Measurements from ENCODE around the gene GLI1. TPM values are rescaled to one million over a fixed set of nuclear protein-coding genes. Genes with fewer than 3 reads are reported as not detected.

GLI1 gene
- total RNA-seq, 2 donors from 2014 or later, result 1.7 to 13.0 TPM

- H3K9me3 ChIP-seq, result no peaks in the 10 kb centered on the region
- no peak for DNase-seq (ENCODE audit: low spot score)
- no peak overlapping the region for H3K4me3 ChIP-seq
- no peaks in the 10 kb centered on the region for H3K36me3 ChIP-seq
- no peaks in the 10 kb centered on the region for H3K27me3 ChIP-seq (replicated peaks; ENCODE audit: insufficient read depth)
- TF ChIP-seq CTCF (IDR thresholded peaks at IDR 0.05), result no peak
- H3K4me1 ChIP-seq (ENCODE audit: control insufficient read depth in 1 of 2, low read depth in 2 of 2), result peaks cover 16 to 32% of the 10 kb centered on the region in 2 donors
- no peak overlapping the region for H3K27ac ChIP-seq
- ATAC-seq (ENCODE audit: insufficient number of reproducible peaks, low FRiP score, low read depth), result no peak
Measured at GRCh38 chr12:57456737-57457490, 2.7 kb upstream of the GLI1 start.

GRCh38 chr12:57458665-57459054 lies 925 bp upstream of the GLI1 start:
- H3K4me1 ChIP-seq (ENCODE audit: control insufficient read depth in 1 of 2, low read depth in 2 of 2), result peaks cover 12 to 18% of the 10 kb centered on the region in 2 donors
- ATAC-seq (ENCODE audit: insufficient number of reproducible peaks, low FRiP score, low read depth) (no peak), DNase-seq (ENCODE audit: low spot score) (no peak)
- no peaks in the 10 kb centered on the region for H3K36me3 ChIP-seq
- no peaks in the 10 kb centered on the region for H3K27me3 ChIP-seq (replicated peaks; ENCODE audit: insufficient read depth)
- peak overlapping the region; percentile 43 to 64 for H3K27ac ChIP-seq
- no peaks in the 10 kb centered on the region for H3K9me3 ChIP-seq
- peak overlapping the region; percentile 71 for H3K4me3 ChIP-seq
- TF ChIP-seq CTCF (IDR thresholded peaks at IDR 0.05), result no peak

GRCh38 chr12:57459055-57459749 lies 383 bp upstream of the GLI1 start:
- Histone ChIP-seq H3K9me3 (no peaks in the 10 kb centered on the region), H3K4me1 (ENCODE audit: control insufficient read depth in 1 of 2, low read depth in 2 of 2) (peaks cover 12 to 18% of the 10 kb centered on the region in 2 donors), H3K27me3 (replicated peaks; ENCODE audit: insufficient read depth) (no peaks in the 10 kb centered on the region), H3K27ac (peak overlapping the region; percentile 43 to 64), H3K36me3 (no peaks in the 10 kb centered on the region), H3K4me3 (peak overlapping the region; percentile 71)
- TF ChIP-seq CTCF (IDR thresholded peaks at IDR 0.05), result peak; percentile 94
- DNase-seq (ENCODE audit: low spot score), result peak; percentile 86
- peak; percentile 72 for ATAC-seq (ENCODE audit: insufficient number of reproducible peaks, low FRiP score, low read depth)

GRCh38 chr12:57460468-57460784 lies 841 bp downstream of the GLI1 start:
- TF ChIP-seq CTCF (IDR thresholded peaks at IDR 0.05), result no peak
- Histone ChIP-seq H3K27me3 (replicated peaks; ENCODE audit: insufficient read depth) (no peaks in the 10 kb centered on the region), H3K4me3 (peak overlapping the region; percentile 71), H3K4me1 (ENCODE audit: control insufficient read depth in 1 of 2, low read depth in 2 of 2) (peaks cover 12 to 18% of the 10 kb centered on the region in 2 donors), H3K36me3 (no peaks in the 10 kb centered on the region), H3K9me3 (no peaks in the 10 kb centered on the region), H3K27ac (peak overlapping the region in 1 of 2 donors; percentile 8)
- DNase-seq (ENCODE audit: low spot score), result no peak
- no peak for ATAC-seq (ENCODE audit: insufficient number of reproducible peaks, low FRiP score, low read depth)

GRCh38 chr12:57460841-57461275 lies 1.3 kb downstream of the GLI1 start:
- ATAC-seq (ENCODE audit: insufficient number of reproducible peaks, low FRiP score, low read depth) (no peak), DNase-seq (ENCODE audit: low spot score) (no peak)
- TF ChIP-seq CTCF (IDR thresholded peaks at IDR 0.05), result no peak
- H3K27me3 ChIP-seq (replicated peaks; ENCODE audit: insufficient read depth), result no peaks in the 10 kb centered on the region
- no peaks in the 10 kb centered on the region for H3K9me3 ChIP-seq
- H3K4me1 ChIP-seq (ENCODE audit: control insufficient read depth in 1 of 2, low read depth in 2 of 2), result peaks cover 12 to 18% of the 10 kb centered on the region in 2 donors
- H3K27ac ChIP-seq, result no peak overlapping the region
- H3K36me3 ChIP-seq, result no peaks in the 10 kb centered on the region
- peak overlapping the region; percentile 71 for H3K4me3 ChIP-seq

All from thoracic aorta (tissue), 2 donors.